Neural cell (in vitro differentiated cells): ENCODE results near the gene LYVE1. TPM values are rescaled to one million over a fixed set of nuclear protein-coding genes. Genes with fewer than 3 reads are reported as not detected.

Experiments used
- H2AFZ ChIP-seq: fragments of 200-600, 300-800 bp; sonication (generic), shearing (Covaris generic); 2 replicates; pipeline ENCODE4 v1.6.0; 2014; ENCODE audit warnings: low read depth, mild to moderate bottlenecking, antibody characterized with exemption, low read length, moderate library complexity
- H3F3A ChIP-seq: fragments of 200-600 bp; shearing (Covaris generic); 2 replicates; pipeline ENCODE4 v1.6.1; 2016; ENCODE audit warnings: mild to moderate bottlenecking, moderate library complexity, mixed read lengths, antibody characterized with exemption, low read length; ENCODE audit not compliant: insufficient read depth, poor library complexity, severe bottlenecking
- H3K27ac ChIP-seq: fragments of 200-600, 300-800 bp; sonication (generic), shearing (Covaris generic); 2 replicates; pipeline ENCODE4 v1.5.1; 2014; ENCODE audit warnings: mild to moderate bottlenecking, low read length, moderate library complexity
- H3K27me3 ChIP-seq: fragments of 300-800, 200-600 bp; sonication (generic), shearing (Covaris generic); 2 replicates; pipeline ENCODE4 v1.6.0; 2014; ENCODE audit warnings: mild to moderate bottlenecking, low read depth, low read length, moderate library complexity; ENCODE audit not compliant: insufficient read depth
- H3K36me3 ChIP-seq: fragments of 300-800, 200-600 bp; sonication (generic), shearing (Covaris generic); 2 replicates; pipeline ENCODE4 v1.5.1; 2014; ENCODE audit warnings: mild to moderate bottlenecking, antibody characterized with exemption, low read length, moderate library complexity; ENCODE audit not compliant: insufficient read depth
- H3K4me2 ChIP-seq: fragments of 300-800, 200-600 bp; sonication (generic), shearing (Covaris generic); 2 replicates; pipeline ENCODE4 v1.6.0; 2014; ENCODE audit warnings: mild to moderate bottlenecking, low read length
- H3K4me3 ChIP-seq: fragments of 300-800, 200-600 bp; sonication (generic), shearing (Covaris generic); 2 replicates; pipeline ENCODE4 v1.5.1; 2014; ENCODE audit warnings: mild to moderate bottlenecking, low read length, moderate library complexity
- H3K79me2 ChIP-seq: fragments of 200-600 bp; shearing (Covaris generic); replicated peaks from 2 replicates; pipeline ENCODE4 v1.6.0; 2014; ENCODE audit warnings: mild to moderate bottlenecking, low read length, moderate library complexity; ENCODE audit not compliant: insufficient read depth
- H3K9ac ChIP-seq: fragments of 300-800, 200-600 bp; sonication (generic), shearing (Covaris generic); 2 replicates; pipeline ENCODE4 v1.6.1; 2016; ENCODE audit warnings: mild to moderate bottlenecking, low read length, mixed read lengths
- H3K9me2 ChIP-seq: fragments of 200-600 bp; shearing (Covaris generic); 2 replicates; pipeline ENCODE4 v1.6.1; 2016; ENCODE audit warnings: mild to moderate bottlenecking, low read length, mixed read lengths; ENCODE audit not compliant: insufficient read depth
- H3K9me3 ChIP-seq: fragments of 200-600, 300-800 bp; sonication (generic), shearing (Covaris generic); 2 replicates; pipeline ENCODE4 v1.6.1; 2016; ENCODE audit warnings: mild to moderate bottlenecking, mixed run types, low read length, moderate library complexity, mixed read lengths
- H4K20me1 ChIP-seq: fragments of 200-600 bp; shearing (Covaris generic); 2 replicates; pipeline ENCODE4 v1.6.1; 2016; ENCODE audit warnings: mild to moderate bottlenecking, mixed run types; ENCODE audit not compliant: insufficient read depth
- CTCF ChIP-seq: fragments of 450-650 bp; IDR thresholded peaks from 2 replicates; pipeline ENCODE4 v1.5.1; 2014; ENCODE audit warnings: antibody characterized with exemption, mild to moderate bottlenecking, moderate library complexity; ENCODE audit not compliant: poor library complexity, severe bottlenecking
- EP300 ChIP-seq: fragments of 450-650 bp; conservative IDR thresholded peaks from 2 replicates; pipeline ENCODE4 v1.6.1; 2014; ENCODE audit warnings: antibody characterized with exemption, mild to moderate bottlenecking, moderate library complexity; ENCODE audit not compliant: poor library complexity, severe bottlenecking
- EZH2 ChIP-seq: fragments of 200-600, 300-800 bp; shearing (Covaris generic), sonication (generic); IDR thresholded peaks from 2 replicates; pipeline ENCODE4 v1.6.1; 2014; ENCODE audit warnings: antibody characterized with exemption, low read length, borderline replicate concordance, mild to moderate bottlenecking; ENCODE audit not compliant: insufficient read depth, poor library complexity, severe bottlenecking
- MXI1 ChIP-seq: fragments of 450-650 bp; conservative IDR thresholded peaks from 2 replicates; pipeline ENCODE4 v1.6.1; 2014; ENCODE audit warnings: antibody characterized with exemption, mild to moderate bottlenecking; ENCODE audit not compliant: poor library complexity, severe bottlenecking
- POLR2AphosphoS5 ChIP-seq: IDR thresholded peaks from 2 replicates; pipeline ENCODE4 v1.6.1; 2012
- RAD21 ChIP-seq: fragments of 450-650 bp; conservative IDR thresholded peaks from 2 replicates; pipeline ENCODE4 v1.6.1; 2014; ENCODE audit warnings: antibody characterized with exemption, mild to moderate bottlenecking, moderate library complexity
- REST ChIP-seq: IDR thresholded peaks from 2 replicates; pipeline ENCODE4 v1.6.1; 2012; ENCODE audit warnings: borderline replicate concordance
- SMC3 ChIP-seq: fragments of 450-650 bp; conservative IDR thresholded peaks from 2 replicates; pipeline ENCODE4 v1.6.1; 2014; ENCODE audit warnings: antibody characterized with exemption, mild to moderate bottlenecking, moderate library complexity; ENCODE audit not compliant: poor library complexity
- TAF1 ChIP-seq: IDR thresholded peaks from 2 replicates; pipeline ENCODE4 v1.6.1; 2012; ENCODE audit warnings: low read depth
- polyA plus RNA-seq: library from polyadenylated mRNA; depleted of rRNA; stranded (reverse); fragments of >200 nt; gene quantifications from 2 replicates; pipeline ENCODE4 v1.2.3, GENCODE V29; 2014

The LYVE1 gene
- polyA plus RNA-seq, 1 donor from 2014 or later = not detected

DNA sequence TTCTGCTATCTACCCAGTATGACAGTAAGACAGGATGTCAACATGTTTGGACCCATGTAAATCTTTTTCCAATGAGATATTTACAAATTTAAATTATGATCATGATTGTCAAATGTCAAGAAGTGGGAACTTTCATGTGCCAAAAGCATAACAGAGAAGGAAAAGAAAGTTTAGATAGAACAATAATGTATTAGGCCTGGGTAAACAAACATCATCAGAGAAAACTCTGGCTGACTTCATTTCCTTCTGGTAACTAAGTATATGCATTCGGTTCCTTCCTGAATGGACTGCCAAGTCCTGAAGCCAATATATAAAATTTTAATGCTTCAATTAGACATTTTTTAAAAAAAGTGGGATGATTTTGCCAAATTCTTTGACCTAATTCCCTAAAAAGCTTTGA is 44.0 kb downstream of the LYVE1 start:
- no peak overlapping the region for H2AFZ ChIP-seq
- no peaks in the 10 kb centered on the region for H3K9me2 ChIP-seq
- H3K36me3 ChIP-seq = no peaks in the 10 kb centered on the region
- no peak for TF ChIP-seq EZH2
- TF ChIP-seq EP300 = no peak
- TF ChIP-seq TAF1 = no peak
- TF ChIP-seq SMC3 = no peak
- no peak for TF ChIP-seq POLR2AphosphoS5
- no peak for TF ChIP-seq CTCF
- no peak for TF ChIP-seq MXI1
- no peaks in the 10 kb centered on the region for H3K79me2 ChIP-seq
- no peak overlapping the region for H3K4me2 ChIP-seq
- no peak overlapping the region for H3K9ac ChIP-seq
- no peaks in the 10 kb centered on the region for H3K27me3 ChIP-seq
- no peaks in the 10 kb centered on the region for H4K20me1 ChIP-seq
- H3F3A ChIP-seq = no peaks in the 10 kb centered on the region
- no peaks in the 10 kb centered on the region for H3K9me3 ChIP-seq
- no peak overlapping the region for H3K4me3 ChIP-seq
- H3K27ac ChIP-seq = no peak overlapping the region

- Histone ChIP-seq H3K9me3 (no peaks in the 10 kb centered on the region), H3K9ac (no peak overlapping the region), H3K4me3 (no peak overlapping the region), H3K4me2 (no peak overlapping the region), H3K79me2 (no peaks in the 10 kb centered on the region), H3K36me3 (peaks cover 5% of the 10 kb centered on the region), H3K27me3 (no peaks in the 10 kb centered on the region), H2AFZ (no peak overlapping the region), H3F3A (no peaks in the 10 kb centered on the region), H4K20me1 (no peaks in the 10 kb centered on the region), H3K27ac (no peak overlapping the region), H3K9me2 (no peaks in the 10 kb centered on the region)
- TF ChIP-seq RAD21 (no peak), TAF1 (no peak), EP300 (no peak), REST (no peak), EZH2 (no peak), POLR2AphosphoS5 (no peak), SMC3 (no peak), MXI1 (no peak), CTCF (no peak)
These were observed 45.5 kb downstream of the LYVE1 start for GRCh38 chr11:10522921-10523320.
